DOHH2 (cell line): ENCODE data around the gene VIM.

ENCODE experiments used
- EZH2phosphoT487 ChIP-seq: fragments of 200-600 bp; sonication (generic); IDR thresholded peaks from 2 replicates; pipeline ENCODE4 v1.6.1; 2017; ENCODE audit warnings: borderline replicate concordance, mild to moderate bottlenecking, antibody characterized with exemption, low read length, moderate library complexity, mixed read lengths
- TF ChIP-seq, protein P1 (sequence below): fragments of 200-600 bp; sonication (generic); IDR thresholded peaks from one replicate; pipeline ENCODE4 v1.5.1; 2014; ENCODE audit warnings: antibody characterized with exemption, mild to moderate bottlenecking, low read depth, low read length; ENCODE audit not compliant: poor library complexity, severe bottlenecking

DNA sequence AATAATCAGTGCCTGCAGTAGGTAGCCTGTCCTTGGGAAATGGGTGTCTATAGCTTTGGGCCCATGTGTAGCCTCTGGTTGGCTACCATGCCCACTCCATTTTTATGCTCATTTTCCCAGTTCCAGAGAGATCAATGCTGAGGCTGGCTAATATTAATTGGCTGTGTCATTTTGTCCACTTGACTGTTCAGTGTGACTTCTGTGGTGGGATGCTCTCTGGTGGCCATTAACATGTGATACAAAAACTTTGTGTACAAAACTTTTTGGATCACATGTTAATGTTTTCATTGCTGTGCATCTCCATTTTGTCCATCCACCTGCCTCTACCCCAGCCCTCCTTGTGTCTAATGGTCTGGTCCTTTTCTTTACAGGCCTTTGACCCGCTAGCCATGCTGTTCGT lies 22.7 kb downstream of the VIM start:
- TF ChIP-seq EZH2phosphoT487 = no peak
- TF ChIP-seq, protein P1, sequence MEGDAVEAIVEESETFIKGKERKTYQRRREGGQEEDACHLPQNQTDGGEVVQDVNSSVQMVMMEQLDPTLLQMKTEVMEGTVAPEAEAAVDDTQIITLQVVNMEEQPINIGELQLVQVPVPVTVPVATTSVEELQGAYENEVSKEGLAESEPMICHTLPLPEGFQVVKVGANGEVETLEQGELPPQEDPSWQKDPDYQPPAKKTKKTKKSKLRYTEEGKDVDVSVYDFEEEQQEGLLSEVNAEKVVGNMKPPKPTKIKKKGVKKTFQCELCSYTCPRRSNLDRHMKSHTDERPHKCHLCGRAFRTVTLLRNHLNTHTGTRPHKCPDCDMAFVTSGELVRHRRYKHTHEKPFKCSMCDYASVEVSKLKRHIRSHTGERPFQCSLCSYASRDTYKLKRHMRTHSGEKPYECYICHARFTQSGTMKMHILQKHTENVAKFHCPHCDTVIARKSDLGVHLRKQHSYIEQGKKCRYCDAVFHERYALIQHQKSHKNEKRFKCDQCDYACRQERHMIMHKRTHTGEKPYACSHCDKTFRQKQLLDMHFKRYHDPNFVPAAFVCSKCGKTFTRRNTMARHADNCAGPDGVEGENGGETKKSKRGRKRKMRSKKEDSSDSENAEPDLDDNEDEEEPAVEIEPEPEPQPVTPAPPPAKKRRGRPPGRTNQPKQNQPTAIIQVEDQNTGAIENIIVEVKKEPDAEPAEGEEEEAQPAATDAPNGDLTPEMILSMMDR = no peak
